DOHH2 (cell line): ENCODE measurements around the gene OLFML2A.

Experiments used
- H3F3A ChIP-seq: fragments of 200-600 bp; sonication (generic), shearing (Covaris generic); 2 replicates; pipeline ENCODE4 v1.6.0; 2016; ENCODE audit warnings: antibody characterized with exemption, mild to moderate bottlenecking; ENCODE audit not compliant: control insufficient read depth, insufficient read depth
- H3K27ac ChIP-seq: fragments of 200-600 bp; sonication (generic); 2 replicates; pipeline ENCODE4 v1.5.1; 2014; ENCODE audit warnings: low read depth, mild to moderate bottlenecking, low read length, moderate library complexity
- H3K27me3 ChIP-seq: fragments of 200-600 bp; sonication (generic); 2 replicates; pipeline ENCODE4 v1.6.1; 2014; ENCODE audit warnings: mild to moderate bottlenecking, low read length, mixed read lengths; ENCODE audit not compliant: control insufficient read depth
- H3K36me3 ChIP-seq: fragments of 200-600 bp; sonication (generic); 2 replicates; pipeline ENCODE4 v1.6.1; 2014; ENCODE audit warnings: mild to moderate bottlenecking, low read length, moderate library complexity, mixed read lengths; ENCODE audit not compliant: control insufficient read depth
- H3K4me1 ChIP-seq: fragments of 200-600 bp; sonication (generic); 2 replicates; pipeline ENCODE4 v1.6.1; 2014; ENCODE audit warnings: mild to moderate bottlenecking, low read length, mixed read lengths; ENCODE audit not compliant: control insufficient read depth
- H3K4me2 ChIP-seq: fragments of 200-600 bp; sonication (generic); 2 replicates; pipeline ENCODE4 v1.6.0; 2014; ENCODE audit warnings: mild to moderate bottlenecking, low read length, moderate library complexity
- H3K4me3 ChIP-seq: fragments of 200-600 bp; sonication (generic); 2 replicates; pipeline ENCODE4 v1.5.1; 2014; ENCODE audit warnings: mild to moderate bottlenecking, low read length, mixed read lengths
- H3K79me2 ChIP-seq: fragments of 200-600 bp; sonication (generic); 2 replicates; pipeline ENCODE4 v1.6.1; 2014; ENCODE audit warnings: mild to moderate bottlenecking, low read length, mixed read lengths; ENCODE audit not compliant: control insufficient read depth
- H3K9me2 ChIP-seq: fragments of 200-600 bp; sonication (generic); replicated peaks from 2 replicates; pipeline ENCODE4 v1.6.1; 2014; ENCODE audit warnings: mild to moderate bottlenecking, low read length, mixed read lengths; ENCODE audit not compliant: control insufficient read depth
- H3K9me3 ChIP-seq: fragments of 200-600 bp; sonication (generic); 2 replicates; pipeline ENCODE4 v1.6.1; 2014; ENCODE audit warnings: antibody characterized with exemption, low read length, mixed read lengths; ENCODE audit not compliant: control insufficient read depth, insufficient read depth
- H4K20me1 ChIP-seq: fragments of 200-600 bp; sonication (generic); 2 replicates; pipeline ENCODE4 v1.6.0; 2014; ENCODE audit warnings: low read depth, mild to moderate bottlenecking, antibody characterized with exemption, low read length, moderate library complexity; ENCODE audit not compliant: control insufficient read depth, insufficient read depth
- CTCF ChIP-seq: fragments of 200-600 bp; sonication (generic); IDR thresholded peaks from one replicate; pipeline ENCODE4 v1.5.1; 2014; ENCODE audit warnings: antibody characterized with exemption, mild to moderate bottlenecking, low read depth, low read length; ENCODE audit not compliant: poor library complexity, severe bottlenecking
- EZH2phosphoT487 ChIP-seq: fragments of 200-600 bp; sonication (generic); IDR thresholded peaks from 2 replicates; pipeline ENCODE4 v1.6.1; 2017; ENCODE audit warnings: borderline replicate concordance, mild to moderate bottlenecking, antibody characterized with exemption, low read length, moderate library complexity, mixed read lengths

Gene OLFML2A

GRCh38 chr9:124808246-124808956 is 31.5 kb downstream of the OLFML2A start:
- Histone ChIP-seq H3K27me3 (peaks cover under 1% of the 10 kb centered on the region), H3K4me2 (no peak overlapping the region), H3K79me2 (no peaks in the 10 kb centered on the region), H3K9me3 (no peaks in the 10 kb centered on the region), H3K4me3 (no peak overlapping the region), H3K4me1 (no peaks in the 10 kb centered on the region), H3F3A (no peaks in the 10 kb centered on the region), H3K27ac (no peak overlapping the region), H4K20me1 (no peaks in the 10 kb centered on the region), H3K9me2 (no peaks in the 10 kb centered on the region), H3K36me3 (no peaks in the 10 kb centered on the region)
- TF ChIP-seq EZH2phosphoT487 (no peak), CTCF (no peak)

GRCh38 chr9:124809211-124809610 is 32.3 kb downstream of the OLFML2A start:
- H3K36me3 ChIP-seq, result no peaks in the 10 kb centered on the region
- H3K4me3 ChIP-seq, result no peak overlapping the region
- peaks cover 9% of the 10 kb centered on the region for H3K27me3 ChIP-seq
- no peak overlapping the region for H3K27ac ChIP-seq
- H3K9me3 ChIP-seq, result no peaks in the 10 kb centered on the region
- no peaks in the 10 kb centered on the region for H3K9me2 ChIP-seq
- H4K20me1 ChIP-seq, result no peaks in the 10 kb centered on the region
- H3K4me2 ChIP-seq, result no peak overlapping the region
- no peaks in the 10 kb centered on the region for H3F3A ChIP-seq
- no peaks in the 10 kb centered on the region for H3K79me2 ChIP-seq
- TF ChIP-seq CTCF (no peak), EZH2phosphoT487 (no peak)
- H3K4me1 ChIP-seq, result no peaks in the 10 kb centered on the region

GRCh38 chr9:124809741-124810500 is 33.0 kb downstream of the OLFML2A start:
- no peak overlapping the region for H3K27ac ChIP-seq
- H3F3A ChIP-seq, result no peaks in the 10 kb centered on the region

More at GRCh38 chr9:124809741-124810500, 33.0 kb downstream of the OLFML2A start:
- Histone ChIP-seq H3K9me3 (no peaks in the 10 kb centered on the region), H3K79me2 (no peaks in the 10 kb centered on the region), H3K36me3 (no peaks in the 10 kb centered on the region), H3K4me3 (no peak overlapping the region), H3K27me3 (peaks cover 9% of the 10 kb centered on the region), H3K9me2 (no peaks in the 10 kb centered on the region), H4K20me1 (no peaks in the 10 kb centered on the region), H3K4me1 (no peaks in the 10 kb centered on the region), H3K4me2 (no peak overlapping the region)
- TF ChIP-seq EZH2phosphoT487 (no peak), CTCF (no peak)
